Measurements from ENCODE around the gene CDYL.

CDYL gene

GRCh38 chr6:4775494-4776130 is 592 bp upstream of the CDYL start:
- peak overlapping the region; percentile 35 for H3K9ac ChIP-seq (ENCODE audit: low read length)
- peak overlapping the region; percentile 76 for H3K27ac ChIP-seq (ENCODE audit: low read depth, low read length)
- peak overlapping the region; percentile 72 for H3K4me3 ChIP-seq (ENCODE audit: low read length)
- H3K36me3 ChIP-seq (ENCODE audit: control insufficient read depth, insufficient read depth, low read length), result no peaks in the 10 kb centered on the region
- H3K4me1 ChIP-seq (ENCODE audit: control insufficient read depth, insufficient read depth, low read length), result peaks cover 6% of the 10 kb centered on the region
- no peaks in the 10 kb centered on the region for H3K27me3 ChIP-seq (ENCODE audit: control insufficient read depth, insufficient read depth, low read length)

- Histone ChIP-seq H3K4me1 (ENCODE audit: control insufficient read depth, insufficient read depth, low read length) (peaks cover 8% of the 10 kb centered on the region), H3K4me3 (ENCODE audit: low read length) (peak overlapping the region; percentile 64), H3K27ac (ENCODE audit: low read depth, low read length) (peak overlapping the region; percentile 37), H3K27me3 (ENCODE audit: control insufficient read depth, insufficient read depth, low read length) (no peaks in the 10 kb centered on the region), H3K9ac (ENCODE audit: low read length) (peak overlapping the region; percentile 19), H3K36me3 (ENCODE audit: control insufficient read depth, insufficient read depth, low read length) (no peaks in the 10 kb centered on the region)
Observed at GRCh38 chr6:4776493-4777393, 539 bp downstream of the CDYL start.

GRCh38 chr6:4777394-4777935 is 1.3 kb downstream of the CDYL start:
- Histone ChIP-seq H3K27me3 (ENCODE audit: control insufficient read depth, insufficient read depth, low read length) (no peaks in the 10 kb centered on the region), H3K4me3 (ENCODE audit: low read length) (peak overlapping the region; percentile 60), H3K27ac (ENCODE audit: low read depth, low read length) (no peak overlapping the region), H3K9ac (ENCODE audit: low read length) (no peak overlapping the region), H3K36me3 (ENCODE audit: control insufficient read depth, insufficient read depth, low read length) (no peaks in the 10 kb centered on the region), H3K4me1 (ENCODE audit: control insufficient read depth, insufficient read depth, low read length) (peaks cover 8% of the 10 kb centered on the region)

- Histone ChIP-seq H3K27ac (ENCODE audit: low read depth, low read length) (no peak overlapping the region), H3K27me3 (ENCODE audit: control insufficient read depth, insufficient read depth, low read length) (no peaks in the 10 kb centered on the region), H3K4me1 (ENCODE audit: control insufficient read depth, insufficient read depth, low read length) (peaks cover 8% of the 10 kb centered on the region), H3K9ac (ENCODE audit: low read length) (no peak overlapping the region), H3K36me3 (ENCODE audit: control insufficient read depth, insufficient read depth, low read length) (no peaks in the 10 kb centered on the region), H3K4me3 (ENCODE audit: low read length) (peak overlapping the region; percentile 60)
Observed at GRCh38 chr6:4778086-4778485, 1.9 kb downstream of the CDYL start.

- Histone ChIP-seq H3K4me3 (ENCODE audit: low read length) (no peak overlapping the region), H3K27ac (ENCODE audit: low read depth, low read length) (no peak overlapping the region), H3K9ac (ENCODE audit: low read length) (no peak overlapping the region), H3K27me3 (ENCODE audit: control insufficient read depth, insufficient read depth, low read length) (no peaks in the 10 kb centered on the region), H3K36me3 (ENCODE audit: control insufficient read depth, insufficient read depth, low read length) (no peaks in the 10 kb centered on the region), H3K4me1 (ENCODE audit: control insufficient read depth, insufficient read depth, low read length) (peaks cover 8% of the 10 kb centered on the region)
Observed at GRCh38 chr6:4780360-4780812, 4.2 kb downstream of the CDYL start.

GRCh38 chr6:4781426-4781825 is 5.2 kb downstream of the CDYL start:
- H3K9ac ChIP-seq (ENCODE audit: low read length), result no peak overlapping the region
- H3K27me3 ChIP-seq (ENCODE audit: control insufficient read depth, insufficient read depth, low read length), result no peaks in the 10 kb centered on the region
- peaks cover 8% of the 10 kb centered on the region for H3K4me1 ChIP-seq (ENCODE audit: control insufficient read depth, insufficient read depth, low read length)

GRCh38 chr6:4781967-4782575 is 5.9 kb downstream of the CDYL start:
- no peak overlapping the region for H3K4me3 ChIP-seq (ENCODE audit: low read length)
- no peak overlapping the region for H3K27ac ChIP-seq (ENCODE audit: low read depth, low read length)
- H3K27me3 ChIP-seq (ENCODE audit: control insufficient read depth, insufficient read depth, low read length), result no peaks in the 10 kb centered on the region
- H3K4me1 ChIP-seq (ENCODE audit: control insufficient read depth, insufficient read depth, low read length), result peaks cover 8% of the 10 kb centered on the region
- no peak overlapping the region for H3K9ac ChIP-seq (ENCODE audit: low read length)
- H3K36me3 ChIP-seq (ENCODE audit: control insufficient read depth, insufficient read depth, low read length), result no peaks in the 10 kb centered on the region

More at GRCh38 chr6:4781426-4781825, 5.2 kb downstream of the CDYL start:
- no peaks in the 10 kb centered on the region for H3K36me3 ChIP-seq (ENCODE audit: control insufficient read depth, insufficient read depth, low read length)
- H3K4me3 ChIP-seq (ENCODE audit: low read length), result no peak overlapping the region
- no peak overlapping the region for H3K27ac ChIP-seq (ENCODE audit: low read depth, low read length)

GRCh38 chr6:4786996-4787395 is 10.8 kb downstream of the CDYL start:
- Histone ChIP-seq H3K4me3 (ENCODE audit: low read length) (no peak overlapping the region), H3K27me3 (ENCODE audit: control insufficient read depth, insufficient read depth, low read length) (no peaks in the 10 kb centered on the region), H3K27ac (ENCODE audit: low read depth, low read length) (no peak overlapping the region), H3K9ac (ENCODE audit: low read length) (no peak overlapping the region), H3K36me3 (ENCODE audit: control insufficient read depth, insufficient read depth, low read length) (no peaks in the 10 kb centered on the region), H3K4me1 (ENCODE audit: control insufficient read depth, insufficient read depth, low read length) (peaks cover 2% of the 10 kb centered on the region)

GRCh38 chr6:4788482-4788881 is 12.3 kb downstream of the CDYL start:
- H3K27me3 ChIP-seq (ENCODE audit: control insufficient read depth, insufficient read depth, low read length), result no peaks in the 10 kb centered on the region
- peaks cover 2% of the 10 kb centered on the region for H3K4me1 ChIP-seq (ENCODE audit: control insufficient read depth, insufficient read depth, low read length)
- H3K4me3 ChIP-seq (ENCODE audit: low read length), result no peak overlapping the region
- no peaks in the 10 kb centered on the region for H3K36me3 ChIP-seq (ENCODE audit: control insufficient read depth, insufficient read depth, low read length)
- no peak overlapping the region for H3K9ac ChIP-seq (ENCODE audit: low read length)
- no peak overlapping the region for H3K27ac ChIP-seq (ENCODE audit: low read depth, low read length)

- no peak overlapping the region for H3K27ac ChIP-seq (ENCODE audit: low read depth, low read length)
- H3K4me1 ChIP-seq (ENCODE audit: control insufficient read depth, insufficient read depth, low read length), result peaks cover 2% of the 10 kb centered on the region
- H3K27me3 ChIP-seq (ENCODE audit: control insufficient read depth, insufficient read depth, low read length), result no peaks in the 10 kb centered on the region
- H3K36me3 ChIP-seq (ENCODE audit: control insufficient read depth, insufficient read depth, low read length), result no peaks in the 10 kb centered on the region
- H3K4me3 ChIP-seq (ENCODE audit: low read length), result no peak overlapping the region
- H3K9ac ChIP-seq (ENCODE audit: low read length), result no peak overlapping the region
Observed at GRCh38 chr6:4788953-4789584, 12.9 kb downstream of the CDYL start.

- Histone ChIP-seq H3K9ac (ENCODE audit: low read length) (no peak overlapping the region), H3K27me3 (ENCODE audit: control insufficient read depth, insufficient read depth, low read length) (no peaks in the 10 kb centered on the region), H3K4me3 (ENCODE audit: low read length) (no peak overlapping the region), H3K4me1 (ENCODE audit: control insufficient read depth, insufficient read depth, low read length) (peaks cover 2% of the 10 kb centered on the region), H3K27ac (ENCODE audit: low read depth, low read length) (no peak overlapping the region), H3K36me3 (ENCODE audit: control insufficient read depth, insufficient read depth, low read length) (no peaks in the 10 kb centered on the region)
Observed at GRCh38 chr6:4790158-4790899, 14.1 kb downstream of the CDYL start.
